Liver (tissue), 9 donors: ENCODE results near the gene CAP2. TPM values are rescaled to one million over a fixed set of nuclear protein-coding genes. Genes with fewer than 3 reads are reported as not detected.
"Not testable (repeated sequence)": the region's sequence is repeated elsewhere in the genome, so short reads cannot be mapped to it uniquely, and the experiment has no call there.

Source experiments
- DNase-seq: peaks from one replicate; pipeline ENCODE4 v3.0.0-alpha.2; 2017; ENCODE audit warnings: low spot score
- H3K27ac ChIP-seq, 2 donors: one replicate each; pipeline ENCODE4 v1.7.0; 2013; ENCODE audit warnings: inconsistent platforms in 2 of 2, low read length in 2 of 2, control low read depth in 1 of 2, low read depth in 1 of 2, mild to moderate bottlenecking in 1 of 2
- H3K27me3 ChIP-seq, 4 donors: one replicate each; pipeline versions ENCODE4 v1.6.1 to v1.7.0; 2013; ENCODE audit warnings: low read length in 3 of 4, inconsistent platforms in 1 of 4, mild to moderate bottlenecking in 1 of 4, moderate library complexity in 1 of 4; ENCODE audit not compliant: control insufficient read depth in 4 of 4, insufficient read depth in 4 of 4
- H3K36me3 ChIP-seq, 4 donors: one replicate each; pipeline versions ENCODE4 v1.6.1 to v1.7.0; 2013; ENCODE audit warnings: low read length in 3 of 4, mild to moderate bottlenecking in 3 of 4, low read depth in 1 of 4, moderate library complexity in 1 of 4; ENCODE audit not compliant: control insufficient read depth in 4 of 4, insufficient read depth in 3 of 4
- H3K4me1 ChIP-seq, 4 donors: one replicate each; pipeline versions ENCODE4 v1.6.1 to v1.7.0; 2013; ENCODE audit warnings: low read length in 3 of 4, mild to moderate bottlenecking in 3 of 4, moderate library complexity in 1 of 4; ENCODE audit not compliant: control insufficient read depth in 4 of 4, insufficient read depth in 4 of 4
- H3K4me3 ChIP-seq, 3 donors: one replicate each; pipeline versions ENCODE4 v1.6.1 to v1.7.0; 2013; ENCODE audit warnings: low read length in 3 of 3, control low read depth in 1 of 3, low read depth in 1 of 3, mild to moderate bottlenecking in 1 of 3
- H3K9ac ChIP-seq, 2 donors: one replicate each; pipeline ENCODE4 v1.7.0; 2013; ENCODE audit warnings: low read length in 2 of 2, mild to moderate bottlenecking in 2 of 2, moderate library complexity in 2 of 2, control low read depth in 1 of 2, low read depth in 1 of 2
- H3K9me3 ChIP-seq, 4 donors: one replicate each; pipeline versions ENCODE4 v1.6.1 to v1.7.0; 2013; ENCODE audit warnings: low read length in 3 of 4; ENCODE audit not compliant: control insufficient read depth in 4 of 4
- FOXA1 ChIP-seq: IDR thresholded peaks from 2 replicates; pipeline ENCODE4 v1.6.1; 2016; ENCODE audit warnings: antibody characterized with exemption
- GABPA ChIP-seq, 2 donors: IDR thresholded peaks in 1 of 2; conservative IDR thresholded peaks in 1 of 2; 2 replicates each; pipeline ENCODE4 v1.6.1; 2016; ENCODE audit warnings: antibody characterized with exemption in 2 of 2, mild to moderate bottlenecking in 1 of 2, moderate library complexity in 1 of 2
- HNF4A ChIP-seq, 2 donors: conservative IDR thresholded peaks; 2 replicates each; pipeline ENCODE4 v1.6.1; 2016; ENCODE audit warnings: antibody characterized with exemption in 2 of 2, mild to moderate bottlenecking in 2 of 2
- JUND ChIP-seq, 2 donors: IDR thresholded peaks; 2 replicates each; pipeline ENCODE4 v1.6.1; 2016; ENCODE audit warnings: antibody characterized with exemption in 2 of 2
- RAD21 ChIP-seq, 2 donors: IDR thresholded peaks; 2 replicates each; pipeline ENCODE4 v1.6.1; 2016; ENCODE audit warnings: antibody characterized with exemption in 2 of 2, mild to moderate bottlenecking in 2 of 2
- RXRA ChIP-seq, 2 donors: IDR thresholded peaks; 2 replicates each; pipeline ENCODE4 v1.6.1; 2017 to 2018; ENCODE audit warnings: antibody characterized with exemption in 2 of 2, mild to moderate bottlenecking in 1 of 2
- TAF1 ChIP-seq: conservative IDR thresholded peaks from 2 replicates; pipeline ENCODE4 v1.6.1; 2016; ENCODE audit warnings: antibody characterized with exemption, mild to moderate bottlenecking
- YY1 ChIP-seq: IDR thresholded peaks from 2 replicates; pipeline ENCODE4 v1.6.1; 2016; ENCODE audit warnings: antibody characterized with exemption, mild to moderate bottlenecking
- WGBS: extraction: QIAGEN DNeasy Blood & Tissue Kit; methylation state at CpG from one replicate; pipeline ENCODE4 v1.1.7; 2013; 5-methylcytosine and 5-hydroxymethylcytosine counted together
- polyA plus RNA-seq, 2 donors: library from polyadenylated mRNA; stranded (reverse) in 1 of 2; unstranded in 1 of 2; fragments of 200-250 nt in 1 of 2; fragments of >200 nt in 1 of 2; fragmentation: Nextera tagmentation in 1 of 2; extraction: Ambion mirVana in 1 of 2; gene quantifications; one replicate each; pipeline versions ENCODE4 v1.2.1 to v1.2.3, GENCODE V29; 2013 to 2015
- total RNA-seq, 2 donors: library from RNA; depleted of rRNA; stranded (reverse); fragments of >200 nt; gene quantifications; one replicate each; pipeline ENCODE4 v1.2.3, GENCODE V29; 2014
- TF ChIP-seq, protein P1 (sequence below): IDR thresholded peaks from 2 replicates; pipeline ENCODE4 v1.6.1; 2016; ENCODE audit warnings: antibody characterized with exemption
- TF ChIP-seq, protein P2 (sequence below): fragments of 150-350 bp; IDR thresholded peaks from 2 replicates; pipeline ENCODE4 v1.5.1; 2017; ENCODE audit warnings: improper control_type of control experiment, low read depth, low read length; ENCODE audit not compliant: missing input control
- TF ChIP-seq, protein P3 (sequence below): IDR thresholded peaks from 2 replicates; pipeline ENCODE4 v1.6.1; 2016; ENCODE audit warnings: antibody characterized with exemption
- donor health status: healthy.
- donor health status: healthy.
- donor health status: healthy.
- donor health status: healthy.
- donor health status: healthy.

Gene CAP2
- total and polyA plus RNA-seq, 4 donors = 1.2 to 6.4 (median 2.5) TPM

DNA sequence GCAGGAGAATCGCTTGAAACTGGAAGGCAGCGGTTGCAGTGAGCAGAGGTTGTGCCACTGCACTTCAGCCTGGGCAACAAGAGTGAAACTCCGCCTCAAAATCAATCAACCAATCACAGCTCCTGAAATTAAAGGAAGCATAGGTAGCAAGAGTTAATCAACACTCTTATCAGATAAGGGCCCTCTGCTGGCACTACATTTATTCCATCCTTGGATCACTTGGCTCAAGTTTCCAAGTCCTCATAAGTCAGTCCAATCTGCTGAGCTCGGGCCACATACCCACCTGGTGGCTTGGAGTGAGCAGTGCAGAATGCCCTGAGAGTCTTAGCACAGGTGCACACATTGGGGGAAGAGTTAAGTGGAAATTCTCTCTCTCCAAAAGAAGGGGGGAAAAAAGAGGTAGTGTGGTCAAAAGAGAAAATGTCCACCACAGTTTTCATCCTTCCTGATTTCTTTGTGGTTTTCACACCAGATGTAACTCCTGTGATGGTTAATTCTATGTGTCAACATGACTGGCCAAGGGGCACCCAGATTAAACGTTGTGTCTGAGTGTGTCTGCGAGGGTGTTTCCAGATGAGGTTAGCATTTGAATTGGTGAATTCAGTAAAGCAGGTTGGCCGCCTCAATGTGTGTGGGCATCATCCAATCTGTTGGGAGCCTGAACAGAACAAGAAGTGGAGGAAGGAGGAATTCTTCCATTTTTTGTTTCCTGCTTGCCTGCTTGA lies 192.5 kb downstream of the CAP2 start:
- TF ChIP-seq RAD21 (IDR thresholded peaks at IDR 0.05) (peak; percentile 36 to 73), HNF4A (conservative IDR thresholded peaks at IDR 0.05) (peak; percentile 11 to 33), TAF1 (no peak), FOXA1 (no peak), YY1 (no peak)
- TF ChIP-seq, protein P1, sequence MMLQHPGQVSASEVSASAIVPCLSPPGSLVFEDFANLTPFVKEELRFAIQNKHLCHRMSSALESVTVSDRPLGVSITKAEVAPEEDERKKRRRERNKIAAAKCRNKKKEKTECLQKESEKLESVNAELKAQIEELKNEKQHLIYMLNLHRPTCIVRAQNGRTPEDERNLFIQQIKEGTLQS = no peak
- TF ChIP-seq, protein P2, sequence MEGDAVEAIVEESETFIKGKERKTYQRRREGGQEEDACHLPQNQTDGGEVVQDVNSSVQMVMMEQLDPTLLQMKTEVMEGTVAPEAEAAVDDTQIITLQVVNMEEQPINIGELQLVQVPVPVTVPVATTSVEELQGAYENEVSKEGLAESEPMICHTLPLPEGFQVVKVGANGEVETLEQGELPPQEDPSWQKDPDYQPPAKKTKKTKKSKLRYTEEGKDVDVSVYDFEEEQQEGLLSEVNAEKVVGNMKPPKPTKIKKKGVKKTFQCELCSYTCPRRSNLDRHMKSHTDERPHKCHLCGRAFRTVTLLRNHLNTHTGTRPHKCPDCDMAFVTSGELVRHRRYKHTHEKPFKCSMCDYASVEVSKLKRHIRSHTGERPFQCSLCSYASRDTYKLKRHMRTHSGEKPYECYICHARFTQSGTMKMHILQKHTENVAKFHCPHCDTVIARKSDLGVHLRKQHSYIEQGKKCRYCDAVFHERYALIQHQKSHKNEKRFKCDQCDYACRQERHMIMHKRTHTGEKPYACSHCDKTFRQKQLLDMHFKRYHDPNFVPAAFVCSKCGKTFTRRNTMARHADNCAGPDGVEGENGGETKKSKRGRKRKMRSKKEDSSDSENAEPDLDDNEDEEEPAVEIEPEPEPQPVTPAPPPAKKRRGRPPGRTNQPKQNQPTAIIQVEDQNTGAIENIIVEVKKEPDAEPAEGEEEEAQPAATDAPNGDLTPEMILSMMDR = peak; percentile 32
- Histone ChIP-seq H3K27me3 (no peaks in the 10 kb centered on the region), H3K4me3 (no peak overlapping the region), H3K27ac (no peak overlapping the region), H3K36me3 (no peaks in the 10 kb centered on the region), H3K4me1 (peaks cover 0 to 10% (median 6%) of the 10 kb centered on the region in 4 donors), H3K9me3 (no peaks in the 10 kb centered on the region), H3K9ac (no peak overlapping the region)
- no peak for DNase-seq
- 58% methylated on average over 7 of the region's 7 CpGs for WGBS

DNA sequence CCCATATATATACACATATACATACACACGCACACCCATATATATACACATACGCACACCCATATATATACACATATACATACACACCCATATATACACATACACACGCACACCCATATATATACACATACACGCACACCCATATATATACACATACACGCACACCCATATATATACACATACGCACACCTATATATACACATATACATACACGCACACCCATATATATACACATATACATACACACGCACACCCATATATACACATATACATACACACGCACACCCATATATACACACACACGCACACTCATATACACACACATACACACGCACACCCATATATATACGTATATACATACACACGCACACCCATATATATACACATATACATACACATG lies 193.2 kb downstream of the CAP2 start:
- not testable (repeated sequence) for H3K27ac ChIP-seq, H3K9me3 ChIP-seq, H3K36me3 ChIP-seq, DNase-seq, H3K9ac ChIP-seq, H3K27me3 ChIP-seq, H3K4me3 ChIP-seq
- WGBS = 95% methylated on average over 13 of the region's 13 CpGs
- peaks cover 0 to 10% (median 6%) of the 10 kb centered on the region in 4 donors for H3K4me1 ChIP-seq

DNA sequence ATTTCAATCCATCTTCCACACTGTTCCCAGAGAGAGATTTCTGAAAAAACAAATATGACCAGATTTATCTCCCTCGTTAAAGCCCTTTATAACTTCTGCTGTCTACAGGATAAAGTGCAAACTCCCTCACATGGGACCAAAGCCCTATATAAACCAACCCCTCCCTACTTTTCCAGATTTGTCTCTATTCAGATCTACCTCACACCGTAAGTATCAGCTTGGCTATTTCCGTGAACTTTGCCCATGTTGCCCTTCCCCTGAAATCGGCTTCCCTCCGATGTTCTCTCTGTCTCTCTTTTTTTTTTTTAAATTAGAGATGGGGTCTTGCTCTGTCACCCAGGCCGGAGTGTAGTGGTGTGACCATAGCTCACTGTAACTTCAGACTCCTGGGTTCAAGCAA lies 194.6 kb downstream of the CAP2 start:
- H3K27ac ChIP-seq = no peak overlapping the region
- H3K27me3 ChIP-seq = no peaks in the 10 kb centered on the region
- DNase-seq = no peak
- H3K9ac ChIP-seq = no peak overlapping the region
- 70% methylated on average over 6 of the region's 6 CpGs for WGBS
- H3K4me3 ChIP-seq = no peak overlapping the region
- H3K9me3 ChIP-seq = no peaks in the 10 kb centered on the region
- H3K36me3 ChIP-seq = no peaks in the 10 kb centered on the region
- peaks cover 0 to 10% (median 6%) of the 10 kb centered on the region in 4 donors for H3K4me1 ChIP-seq
- TF ChIP-seq RXRA (IDR thresholded peaks at IDR 0.05) (no peak), TAF1 (no peak)
- TF ChIP-seq, protein P3, sequence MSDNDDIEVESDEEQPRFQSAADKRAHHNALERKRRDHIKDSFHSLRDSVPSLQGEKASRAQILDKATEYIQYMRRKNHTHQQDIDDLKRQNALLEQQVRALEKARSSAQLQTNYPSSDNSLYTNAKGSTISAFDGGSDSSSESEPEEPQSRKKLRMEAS = no peak

DNA sequence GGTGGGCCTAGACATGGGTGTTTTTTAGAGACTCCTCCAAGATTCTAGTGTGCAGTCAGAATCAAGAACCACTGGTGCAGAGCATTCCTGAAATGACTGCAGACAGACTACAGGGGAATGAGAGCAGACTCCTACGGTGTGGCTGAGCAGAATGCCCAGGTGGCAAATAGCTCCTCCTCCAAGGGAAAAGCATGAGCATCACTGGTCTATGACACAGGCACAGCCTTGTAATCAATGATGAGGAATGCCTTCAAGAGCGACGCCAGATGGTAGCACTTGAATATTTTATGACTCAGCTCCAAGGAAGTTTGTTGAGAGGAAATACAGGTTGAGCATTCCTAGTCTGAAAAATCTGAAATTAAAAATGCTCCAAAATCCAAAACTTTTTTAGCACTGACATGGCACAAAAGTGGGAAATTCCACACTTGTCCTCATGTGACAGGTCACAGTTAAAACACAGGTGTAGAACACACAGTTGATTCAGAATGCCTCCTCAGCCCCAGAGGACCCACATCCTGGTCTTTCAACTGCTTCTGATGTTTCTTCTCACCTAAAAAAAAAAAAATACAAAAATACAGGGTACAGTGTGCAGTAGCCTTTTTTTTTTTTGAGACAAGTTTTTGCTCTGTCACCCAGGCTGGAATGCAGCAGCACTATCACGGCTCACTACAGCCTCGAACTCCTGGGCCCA lies 196.2 kb downstream of the CAP2 start:
- Histone ChIP-seq H3K9me3 (no peaks in the 10 kb centered on the region), H3K4me3 (no peak overlapping the region), H3K27ac (no peak overlapping the region), H3K36me3 (no peaks in the 10 kb centered on the region), H3K9ac (no peak overlapping the region), H3K4me1 (peaks cover 0 to 3% (median 0%) of the 10 kb centered on the region in 4 donors), H3K27me3 (no peaks in the 10 kb centered on the region)
- 88% methylated on average over 5 of the region's 5 CpGs for WGBS
- TF ChIP-seq JUND (IDR thresholded peaks at IDR 0.05) (no peak), FOXA1 (no peak), RXRA (IDR thresholded peaks at IDR 0.05) (no peak), GABPA (IDR thresholded peaks at IDR 0.05 in 1 of 2, conservative IDR thresholded peaks at IDR 0.05 in 1 of 2) (no peak)
- TF ChIP-seq, protein P2 = no peak
- DNase-seq = no peak
